SK-N-MC (cell line): ENCODE results near the gene SLC39A11.

Source experiments
- EZH2 ChIP-seq: fragments of 200-600 bp; sonication (generic); IDR thresholded peaks from one replicate; pipeline ENCODE4 v1.6.1; 2017; ENCODE audit warnings: antibody characterized with exemption
- POLR2AphosphoS5 ChIP-seq: IDR thresholded peaks from 2 replicates; pipeline ENCODE4 v1.6.1; 2012; ENCODE audit warnings: mild to moderate bottlenecking, low read depth, low read length, borderline replicate concordance

DNA sequence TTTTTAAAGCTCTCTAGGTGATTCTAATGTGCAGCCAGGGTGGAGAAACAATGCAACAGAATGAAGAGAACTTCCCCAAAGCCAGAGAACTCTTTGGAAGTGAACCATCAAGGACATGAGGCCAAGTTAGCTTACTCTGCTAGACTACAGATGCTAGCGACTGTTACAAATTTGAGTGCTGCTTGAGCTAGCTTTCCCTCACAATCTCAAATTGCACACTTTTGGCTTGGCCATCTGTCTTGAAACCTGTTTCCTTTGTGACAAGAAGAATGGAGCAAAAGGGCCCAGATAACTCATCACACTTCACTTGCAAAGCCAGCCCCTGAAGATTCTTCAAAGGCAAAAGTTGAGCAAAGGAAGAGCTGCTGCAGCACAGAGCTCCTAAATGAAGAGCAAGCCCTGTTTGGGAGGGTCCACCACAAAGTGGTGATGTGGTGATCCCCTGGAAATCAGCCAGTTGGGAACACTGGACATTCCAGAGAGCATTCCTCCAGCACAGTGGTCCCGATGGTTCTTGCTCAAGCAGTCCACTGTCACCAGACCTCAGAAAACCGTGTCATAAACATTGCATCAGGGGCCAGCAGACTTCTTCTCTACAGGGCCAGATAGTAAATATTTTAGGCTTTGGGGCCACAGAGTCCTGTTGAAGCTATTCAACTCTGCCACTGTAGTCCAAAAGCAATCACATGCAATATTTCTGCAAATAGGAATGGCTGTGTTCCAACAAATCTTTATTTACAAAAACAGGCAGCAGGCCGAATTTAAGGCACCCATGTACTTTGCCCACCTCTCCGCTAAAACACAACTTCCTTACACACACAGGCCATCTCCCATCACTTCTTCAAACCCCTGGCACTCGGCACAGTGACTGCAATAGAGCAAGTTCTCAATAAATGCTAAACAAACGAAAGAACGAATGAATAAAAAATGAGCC lies 21.2 kb downstream of the SLC39A11 start:
- no peak for TF ChIP-seq EZH2
- no peak for TF ChIP-seq POLR2AphosphoS5
